MM.1S (cell line): ENCODE measurements around the gene SIAH1.

ENCODE experiments used
- EZH2 ChIP-seq: fragments of 300-600 bp; sonication (generic); optimal IDR thresholded peaks from 2 replicates; pipeline ENCODE3; 2017; ENCODE audit warnings: low read depth, mild to moderate bottlenecking, antibody characterized with exemption, low read length, mixed read lengths
- EZH2phosphoT487 ChIP-seq: fragments of 300-600 bp; sonication (generic); IDR thresholded peaks from 2 replicates; pipeline ENCODE4 v1.6.1; 2018; ENCODE audit warnings: antibody characterized with exemption, low read length
- TF ChIP-seq, protein P1 (sequence below): fragments of 300-600 bp; sonication (generic); IDR thresholded peaks from 2 replicates; pipeline ENCODE4 v1.5.1; 2016; ENCODE audit warnings: antibody characterized with exemption, low read length, mixed read lengths

DNA sequence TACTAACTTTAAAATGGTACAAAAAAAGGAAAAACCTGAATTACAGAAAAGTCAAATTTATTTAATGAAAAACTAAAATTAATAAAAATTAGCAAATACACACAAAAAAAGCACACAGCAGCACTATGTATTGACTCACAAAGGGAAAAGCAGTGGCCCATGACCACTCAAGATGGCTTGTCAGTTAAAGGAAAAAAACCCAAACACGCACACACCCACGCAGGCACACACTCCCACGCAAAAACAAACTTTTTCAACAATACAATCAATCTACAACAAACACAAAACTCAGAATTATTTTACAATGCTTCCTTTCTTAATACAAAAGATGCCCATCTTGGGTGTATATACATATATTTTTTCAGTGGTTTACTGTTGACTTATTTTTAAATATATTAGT is 24.2 kb downstream of the SIAH1 start:
- TF ChIP-seq, protein P1, sequence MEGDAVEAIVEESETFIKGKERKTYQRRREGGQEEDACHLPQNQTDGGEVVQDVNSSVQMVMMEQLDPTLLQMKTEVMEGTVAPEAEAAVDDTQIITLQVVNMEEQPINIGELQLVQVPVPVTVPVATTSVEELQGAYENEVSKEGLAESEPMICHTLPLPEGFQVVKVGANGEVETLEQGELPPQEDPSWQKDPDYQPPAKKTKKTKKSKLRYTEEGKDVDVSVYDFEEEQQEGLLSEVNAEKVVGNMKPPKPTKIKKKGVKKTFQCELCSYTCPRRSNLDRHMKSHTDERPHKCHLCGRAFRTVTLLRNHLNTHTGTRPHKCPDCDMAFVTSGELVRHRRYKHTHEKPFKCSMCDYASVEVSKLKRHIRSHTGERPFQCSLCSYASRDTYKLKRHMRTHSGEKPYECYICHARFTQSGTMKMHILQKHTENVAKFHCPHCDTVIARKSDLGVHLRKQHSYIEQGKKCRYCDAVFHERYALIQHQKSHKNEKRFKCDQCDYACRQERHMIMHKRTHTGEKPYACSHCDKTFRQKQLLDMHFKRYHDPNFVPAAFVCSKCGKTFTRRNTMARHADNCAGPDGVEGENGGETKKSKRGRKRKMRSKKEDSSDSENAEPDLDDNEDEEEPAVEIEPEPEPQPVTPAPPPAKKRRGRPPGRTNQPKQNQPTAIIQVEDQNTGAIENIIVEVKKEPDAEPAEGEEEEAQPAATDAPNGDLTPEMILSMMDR, result no peak
- TF ChIP-seq EZH2phosphoT487 (no peak), EZH2 (no peak)
